HAP-1 (cell line): ENCODE results near the gene EXOC4.

Experiments
- DNase-seq, 2 experiments: peaks; one replicate each; pipeline ENCODE4 v3.0.0-alpha.2; 2016 to 2020; ENCODE audit warnings: low spot score in 2 of 2
- H3K27me3 ChIP-seq: fragments of 250-450 bp; sonication (Bioruptor Pico); 2 replicates; pipeline ENCODE4 v1.5.1; 2020; ENCODE audit warnings: low read depth, mild to moderate bottlenecking, moderate library complexity
- H3K36me3 ChIP-seq: fragments of 250-450 bp; sonication (Bioruptor Pico); replicated peaks from 2 replicates; pipeline ENCODE4 v1.5.1; 2020; ENCODE audit warnings: mild to moderate bottlenecking
- H3K4me1 ChIP-seq: fragments of 250-450 bp; sonication (Bioruptor Pico); 2 replicates; pipeline ENCODE4 v1.5.1; 2020; ENCODE audit warnings: mild to moderate bottlenecking
- H3K4me3 ChIP-seq: fragments of 250-450 bp; sonication (Bioruptor Pico); 2 replicates; pipeline ENCODE4 v1.5.1; 2020; ENCODE audit warnings: mild to moderate bottlenecking, moderate library complexity
- H3K9me3 ChIP-seq: fragments of 250-450 bp; sonication (Bioruptor Pico); 2 replicates; pipeline ENCODE4 v1.5.1; 2020; ENCODE audit warnings: mild to moderate bottlenecking, moderate library complexity
- in situ Hi-C: fragments of 300-500 bp; cut with MboI; formaldehyde crosslinking; loops from 3 replicates; pipeline ENCODE4 v1.14.3; 2020; ENCODE audit warnings: low sequenced_read_pairs, inconsistent platforms, mixed read lengths

Gene EXOC4

GRCh38 chr7:133859871-133860450 lies 607.1 kb downstream of the EXOC4 start:
- H3K4me1 ChIP-seq: no peaks in the 10 kb centered on the region
- no peaks in the 10 kb centered on the region; the same call in 1 of the 2 replicates for H3K36me3 ChIP-seq
- in situ Hi-C loops: loop anchor here (25.0 kb wide), 1 partner anchor 127 kb away; no protein-coding TSS in a partner anchor
- no peaks in the 10 kb centered on the region for H3K27me3 ChIP-seq
- DNase-seq: no peak
- H3K9me3 ChIP-seq: no peaks in the 10 kb centered on the region
- no peak overlapping the region for H3K4me3 ChIP-seq

GRCh38 chr7:133860628-133861335 lies 607.9 kb downstream of the EXOC4 start:
- Histone ChIP-seq H3K4me3 (no peak overlapping the region), H3K9me3 (no peaks in the 10 kb centered on the region), H3K27me3 (no peaks in the 10 kb centered on the region), H3K4me1 (no peaks in the 10 kb centered on the region), H3K36me3 (no peaks in the 10 kb centered on the region; the same call in 1 of the 2 replicates)
- DNase-seq: no peak
- in situ Hi-C loops: loop anchor here (25.0 kb wide), 1 partner anchor 127 kb away; no protein-coding TSS in a partner anchor

- no peaks in the 10 kb centered on the region for H3K9me3 ChIP-seq
- DNase-seq: no peak
- no peaks in the 10 kb centered on the region for H3K27me3 ChIP-seq
- in situ Hi-C loops: loop anchor here (25.0 kb wide), 1 partner anchor 125 kb away; no protein-coding TSS in a partner anchor
- no peaks in the 10 kb centered on the region for H3K4me1 ChIP-seq
- H3K36me3 ChIP-seq: no peaks in the 10 kb centered on the region; the same call in 1 of the 2 replicates
- H3K4me3 ChIP-seq: no peak overlapping the region
These were observed 609.0 kb downstream of the EXOC4 start for GRCh38 chr7:133861876-133862275.

- no peaks in the 10 kb centered on the region for H3K4me1 ChIP-seq
- H3K4me3 ChIP-seq: no peak overlapping the region
- no peaks in the 10 kb centered on the region for H3K9me3 ChIP-seq
- DNase-seq: no peak
- in situ Hi-C loops: loop anchor here (25.0 kb wide), 1 partner anchor 124 kb away; no protein-coding TSS in a partner anchor
- H3K36me3 ChIP-seq: no peaks in the 10 kb centered on the region; the same call in 1 of the 2 replicates
- H3K27me3 ChIP-seq: no peaks in the 10 kb centered on the region
These were observed 610.6 kb downstream of the EXOC4 start for GRCh38 chr7:133863362-133864061.

GRCh38 chr7:133869556-133869955 lies 616.7 kb downstream of the EXOC4 start:
- no peaks in the 10 kb centered on the region for H3K36me3 ChIP-seq
- in situ Hi-C loops: loop anchor here (25.0 kb wide), 1 partner anchor 118 kb away; no protein-coding TSS in a partner anchor
- DNase-seq: no peak
- H3K4me1 ChIP-seq: no peaks in the 10 kb centered on the region
- H3K9me3 ChIP-seq: no peaks in the 10 kb centered on the region
- H3K4me3 ChIP-seq: no peak overlapping the region
- no peaks in the 10 kb centered on the region for H3K27me3 ChIP-seq

- Histone ChIP-seq H3K4me1 (no peaks in the 10 kb centered on the region), H3K9me3 (no peaks in the 10 kb centered on the region), H3K4me3 (no peak overlapping the region), H3K27me3 (no peaks in the 10 kb centered on the region), H3K36me3 (no peaks in the 10 kb centered on the region)
- no peak for DNase-seq
- in situ Hi-C loops: loop anchor here (25.0 kb wide), 1 partner anchor 116 kb away; no protein-coding TSS in a partner anchor
These were observed 618.9 kb downstream of the EXOC4 start for GRCh38 chr7:133871757-133872156.

GRCh38 chr7:133873187-133873586 lies 620.3 kb downstream of the EXOC4 start:
- no peaks in the 10 kb centered on the region for H3K9me3 ChIP-seq
- H3K27me3 ChIP-seq: no peaks in the 10 kb centered on the region
- no peak overlapping the region for H3K4me3 ChIP-seq
- H3K4me1 ChIP-seq: peaks cover 3% of the 10 kb centered on the region
- in situ Hi-C loops: loop anchor here (25.0 kb wide), 1 partner anchor 114 kb away; no protein-coding TSS in a partner anchor
- no peaks in the 10 kb centered on the region for H3K36me3 ChIP-seq
- no peak for DNase-seq

- Histone ChIP-seq H3K4me3 (no peak overlapping the region), H3K27me3 (no peaks in the 10 kb centered on the region), H3K4me1 (peaks cover 6% of the 10 kb centered on the region), H3K9me3 (no peaks in the 10 kb centered on the region), H3K36me3 (no peaks in the 10 kb centered on the region)
- DNase-seq: no peak
- in situ Hi-C loops: loop anchor here (25.0 kb wide), 1 partner anchor 114 kb away; no protein-coding TSS in a partner anchor
These were observed 620.8 kb downstream of the EXOC4 start for GRCh38 chr7:133873631-133874030.

GRCh38 chr7:133883591-133883990 lies 630.7 kb downstream of the EXOC4 start:
- no peaks in the 10 kb centered on the region for H3K36me3 ChIP-seq
- in situ Hi-C loops: no loop called here
- no peak for DNase-seq

GRCh38 chr7:133885213-133885612 lies 632.3 kb downstream of the EXOC4 start:
- Histone ChIP-seq H3K27me3 (no peaks in the 10 kb centered on the region), H3K4me1 (peaks cover 22% of the 10 kb centered on the region), H3K36me3 (no peaks in the 10 kb centered on the region), H3K9me3 (no peaks in the 10 kb centered on the region), H3K4me3 (no peak overlapping the region)
- in situ Hi-C loops: no loop called here
- DNase-seq: no peak

More at GRCh38 chr7:133883591-133883990, 630.7 kb downstream of the EXOC4 start:
- peaks cover 16% of the 10 kb centered on the region for H3K4me1 ChIP-seq
- H3K4me3 ChIP-seq: no peak overlapping the region
- no peaks in the 10 kb centered on the region for H3K27me3 ChIP-seq
- H3K9me3 ChIP-seq: no peaks in the 10 kb centered on the region

- Histone ChIP-seq H3K27me3 (no peaks in the 10 kb centered on the region), H3K9me3 (no peaks in the 10 kb centered on the region), H3K36me3 (no peaks in the 10 kb centered on the region), H3K4me3 (no peak overlapping the region), H3K4me1 (peaks cover 22% of the 10 kb centered on the region)
- DNase-seq: no peak
- in situ Hi-C loops: no loop called here
These were observed 633.2 kb downstream of the EXOC4 start for GRCh38 chr7:133886086-133886485.

- Histone ChIP-seq H3K4me3 (no peak overlapping the region), H3K36me3 (no peaks in the 10 kb centered on the region), H3K27me3 (no peaks in the 10 kb centered on the region), H3K4me1 (peaks cover 22% of the 10 kb centered on the region), H3K9me3 (no peaks in the 10 kb centered on the region)
- no peak for DNase-seq
- in situ Hi-C loops: no loop called here
These were observed 633.9 kb downstream of the EXOC4 start for GRCh38 chr7:133886797-133887196.

- Histone ChIP-seq H3K36me3 (no peaks in the 10 kb centered on the region), H3K9me3 (no peaks in the 10 kb centered on the region), H3K4me3 (no peak overlapping the region), H3K27me3 (no peaks in the 10 kb centered on the region), H3K4me1 (peaks cover 22% of the 10 kb centered on the region)
- DNase-seq: no peak
- in situ Hi-C loops: no loop called here
These were observed 634.6 kb downstream of the EXOC4 start for GRCh38 chr7:133887459-133887858.
